ENCODE measurements around the gene ZNF385B.

GRCh38 chr2:179882851-179883806, 21.7 kb upstream of the ZNF385B start:
- TF ChIP-seq CTCF (IDR thresholded peaks at IDR 0.05) (no peak), POLR2A (IDR thresholded peaks at IDR 0.05) (no peak)

Measured in ovary (tissue), 3 donors.